ENCODE results near the gene PRR19. TPM values are rescaled to one million over a fixed set of nuclear protein-coding genes. Genes with fewer than 3 reads are reported as not detected.

The PRR19 gene
- total and polyA plus RNA-seq, 10 of the 15 experiments (the other 5 are each of a cell fraction or from before 2014, with no cell fraction given): 0.09 to 1.7 (median 0.73) TPM; not detected in 1

DNA sequence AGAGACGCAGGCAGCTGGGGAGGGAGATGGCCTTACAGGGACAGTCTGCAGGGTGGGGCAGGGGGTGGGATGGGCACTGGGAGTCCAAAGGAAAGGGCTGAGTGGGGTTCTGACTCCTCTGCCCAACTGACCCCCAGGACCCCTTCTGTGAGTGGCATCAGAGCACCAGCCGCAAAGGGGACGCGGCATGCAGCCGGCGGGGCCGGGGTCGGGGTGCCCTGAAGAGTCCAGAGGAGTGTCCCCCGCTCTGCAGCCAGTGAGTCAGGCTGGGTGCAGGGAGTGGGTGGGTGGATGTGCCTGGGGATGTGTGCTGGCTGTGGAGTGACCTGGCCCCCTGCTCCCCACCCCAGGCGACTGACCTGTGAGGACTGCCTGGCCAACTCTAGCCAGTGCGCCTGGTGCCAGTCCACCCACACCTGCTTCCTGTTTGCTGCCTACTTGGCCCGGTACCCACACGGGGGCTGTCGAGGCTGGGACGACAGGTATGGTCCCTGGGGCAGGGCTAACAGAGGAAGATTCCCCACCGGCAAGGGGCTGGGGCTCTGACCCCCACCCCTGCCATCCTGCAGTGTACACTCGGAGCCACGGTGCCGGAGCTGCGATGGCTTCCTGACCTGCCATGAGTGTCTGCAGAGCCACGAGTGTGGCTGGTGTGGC is 49.3 kb downstream of the PRR19 start:
- Histone ChIP-seq H3K27ac (ENCODE audit: control insufficient read depth, insufficient read depth) (no peak overlapping the region), H3K27me3 (replicated peaks in 1 of 2; ENCODE audit: control insufficient read depth in 2 of 2, insufficient read depth in 2 of 2, low read length in 1 of 2) (no peaks in the 10 kb centered on the region), H3K79me2 (ENCODE audit: control insufficient read depth, insufficient read depth, low read length) (no peaks in the 10 kb centered on the region), H3K36me3 (ENCODE audit: control insufficient read depth in 2 of 2, insufficient read depth in 2 of 2, low read length in 1 of 2) (no peaks in the 10 kb centered on the region), H3K9ac (ENCODE audit: control insufficient read depth, insufficient read depth, low read length) (no peak overlapping the region), H3K4me1 (ENCODE audit: control insufficient read depth, insufficient read depth, low read length) (no peaks in the 10 kb centered on the region), H3K9me3 (replicated peaks; ENCODE audit: control insufficient read depth, insufficient read depth, low read length) (no peaks in the 10 kb centered on the region), H3K4me2 (ENCODE audit: control insufficient read depth, insufficient read depth) (no peak overlapping the region), H3K4me3 (no peak overlapping the region), H2AFZ (ENCODE audit: control insufficient read depth, low read depth, low read length) (no peak overlapping the region), H4K20me1 (ENCODE audit: control insufficient read depth, insufficient read depth) (no peaks in the 10 kb centered on the region)
- ChIA-PET POLR2A (interaction anchor here (0.6 kb wide), 1 partner anchor 156 kb away, joined by 3 read pairs; no protein-coding TSS in a partner anchor), SMC1A (ENCODE audit: uncharacterized antibody, unreplicated experiment) (no interaction called here), CTCF (no interaction called here), RAD21 (ENCODE audit: unreplicated experiment) (no interaction called here)
- ATAC-seq: no peak
- in situ Hi-C loops (cut with MboI): no loop called here
- no peak for FAIRE-seq
- no TSS peak for BruUV-seq (replicated peaks)
- DNase-seq (ENCODE audit: low read depth, low spot score): no peak
- 59% methylated on average over 10 of the region's 21 CpGs for WGBS (ENCODE audit: insufficient coverage, insufficient replicate concordance, low lambda C conversion rate, missing lambda C conversion rate)
- intact Hi-C loops (cut with micrococcal nuclease; ENCODE audit: unreplicated experiment): no loop called here
- TF ChIP-seq CHD4 (IDR thresholded peaks at IDR 0.05) (no peak), NR2F1 (conservative IDR thresholded peaks at IDR 0.05) (no peak), MTA3 (IDR thresholded peaks at IDR 0.05; ENCODE audit: borderline replicate concordance, low read length) (no peak), SMC3 (IDR thresholded peaks at IDR 0.05; ENCODE audit: borderline replicate concordance, low read length) (no peak), MYC (IDR thresholded peaks at IDR 0.05; ENCODE audit: insufficient read depth, insufficient read length, insufficient replicate concordance, low read length, severe bottlenecking) (no peak), WRNIP1 (IDR thresholded peaks at IDR 0.05; ENCODE audit: borderline replicate concordance, low read depth, low read length) (no peak), USF1 (IDR thresholded peaks at IDR 0.05; ENCODE audit: borderline replicate concordance, extremely low read length, insufficient read depth, low read depth, low read length) (no peak), SP1 (IDR thresholded peaks at IDR 0.05; ENCODE audit: low read depth, low read length) (no peak), ZZZ3 (IDR thresholded peaks at IDR 0.05; ENCODE audit: control insufficient read depth, insufficient read length, low read depth) (no peak), GABPA (IDR thresholded peaks at IDR 0.05; ENCODE audit: low read depth) (no peak), ASH2L (IDR thresholded peaks at IDR 0.05; ENCODE audit: borderline replicate concordance, low read depth) (no peak), MTA2 (IDR thresholded peaks at IDR 0.05; ENCODE audit: low read depth) (no peak)
- TF ChIP-seq, protein P1, sequence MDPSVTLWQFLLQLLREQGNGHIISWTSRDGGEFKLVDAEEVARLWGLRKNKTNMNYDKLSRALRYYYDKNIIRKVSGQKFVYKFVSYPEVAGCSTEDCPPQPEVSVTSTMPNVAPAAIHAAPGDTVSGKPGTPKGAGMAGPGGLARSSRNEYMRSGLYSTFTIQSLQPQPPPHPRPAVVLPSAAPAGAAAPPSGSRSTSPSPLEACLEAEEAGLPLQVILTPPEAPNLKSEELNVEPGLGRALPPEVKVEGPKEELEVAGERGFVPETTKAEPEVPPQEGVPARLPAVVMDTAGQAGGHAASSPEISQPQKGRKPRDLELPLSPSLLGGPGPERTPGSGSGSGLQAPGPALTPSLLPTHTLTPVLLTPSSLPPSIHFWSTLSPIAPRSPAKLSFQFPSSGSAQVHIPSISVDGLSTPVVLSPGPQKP (IDR thresholded peaks at IDR 0.05; ENCODE audit: low read depth, low read length): no peak
- TF ChIP-seq, protein P2, sequence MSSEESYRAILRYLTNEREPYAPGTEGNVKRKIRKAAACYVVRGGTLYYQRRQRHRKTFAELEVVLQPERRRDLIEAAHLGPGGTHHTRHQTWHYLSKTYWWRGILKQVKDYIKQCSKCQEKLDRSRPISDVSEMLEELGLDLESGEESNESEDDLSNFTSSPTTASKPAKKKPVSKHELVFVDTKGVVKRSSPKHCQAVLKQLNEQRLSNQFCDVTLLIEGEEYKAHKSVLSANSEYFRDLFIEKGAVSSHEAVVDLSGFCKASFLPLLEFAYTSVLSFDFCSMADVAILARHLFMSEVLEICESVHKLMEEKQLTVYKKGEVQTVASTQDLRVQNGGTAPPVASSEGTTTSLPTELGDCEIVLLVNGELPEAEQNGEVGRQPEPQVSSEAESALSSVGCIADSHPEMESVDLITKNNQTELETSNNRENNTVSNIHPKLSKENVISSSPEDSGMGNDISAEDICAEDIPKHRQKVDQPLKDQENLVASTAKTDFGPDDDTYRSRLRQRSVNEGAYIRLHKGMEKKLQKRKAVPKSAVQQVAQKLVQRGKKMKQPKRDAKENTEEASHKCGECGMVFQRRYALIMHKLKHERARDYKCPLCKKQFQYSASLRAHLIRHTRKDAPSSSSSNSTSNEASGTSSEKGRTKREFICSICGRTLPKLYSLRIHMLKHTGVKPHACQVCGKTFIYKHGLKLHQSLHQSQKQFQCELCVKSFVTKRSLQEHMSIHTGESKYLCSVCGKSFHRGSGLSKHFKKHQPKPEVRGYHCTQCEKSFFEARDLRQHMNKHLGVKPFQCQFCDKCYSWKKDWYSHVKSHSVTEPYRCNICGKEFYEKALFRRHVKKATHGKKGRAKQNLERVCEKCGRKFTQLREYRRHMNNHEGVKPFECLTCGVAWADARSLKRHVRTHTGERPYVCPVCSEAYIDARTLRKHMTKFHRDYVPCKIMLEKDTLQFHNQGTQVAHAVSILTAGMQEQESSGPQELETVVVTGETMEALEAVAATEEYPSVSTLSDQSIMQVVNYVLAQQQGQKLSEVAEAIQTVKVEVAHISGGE (CRISPR knock-in tag; IDR thresholded peaks at IDR 0.05): no peak
- TF ChIP-seq, protein P3, sequence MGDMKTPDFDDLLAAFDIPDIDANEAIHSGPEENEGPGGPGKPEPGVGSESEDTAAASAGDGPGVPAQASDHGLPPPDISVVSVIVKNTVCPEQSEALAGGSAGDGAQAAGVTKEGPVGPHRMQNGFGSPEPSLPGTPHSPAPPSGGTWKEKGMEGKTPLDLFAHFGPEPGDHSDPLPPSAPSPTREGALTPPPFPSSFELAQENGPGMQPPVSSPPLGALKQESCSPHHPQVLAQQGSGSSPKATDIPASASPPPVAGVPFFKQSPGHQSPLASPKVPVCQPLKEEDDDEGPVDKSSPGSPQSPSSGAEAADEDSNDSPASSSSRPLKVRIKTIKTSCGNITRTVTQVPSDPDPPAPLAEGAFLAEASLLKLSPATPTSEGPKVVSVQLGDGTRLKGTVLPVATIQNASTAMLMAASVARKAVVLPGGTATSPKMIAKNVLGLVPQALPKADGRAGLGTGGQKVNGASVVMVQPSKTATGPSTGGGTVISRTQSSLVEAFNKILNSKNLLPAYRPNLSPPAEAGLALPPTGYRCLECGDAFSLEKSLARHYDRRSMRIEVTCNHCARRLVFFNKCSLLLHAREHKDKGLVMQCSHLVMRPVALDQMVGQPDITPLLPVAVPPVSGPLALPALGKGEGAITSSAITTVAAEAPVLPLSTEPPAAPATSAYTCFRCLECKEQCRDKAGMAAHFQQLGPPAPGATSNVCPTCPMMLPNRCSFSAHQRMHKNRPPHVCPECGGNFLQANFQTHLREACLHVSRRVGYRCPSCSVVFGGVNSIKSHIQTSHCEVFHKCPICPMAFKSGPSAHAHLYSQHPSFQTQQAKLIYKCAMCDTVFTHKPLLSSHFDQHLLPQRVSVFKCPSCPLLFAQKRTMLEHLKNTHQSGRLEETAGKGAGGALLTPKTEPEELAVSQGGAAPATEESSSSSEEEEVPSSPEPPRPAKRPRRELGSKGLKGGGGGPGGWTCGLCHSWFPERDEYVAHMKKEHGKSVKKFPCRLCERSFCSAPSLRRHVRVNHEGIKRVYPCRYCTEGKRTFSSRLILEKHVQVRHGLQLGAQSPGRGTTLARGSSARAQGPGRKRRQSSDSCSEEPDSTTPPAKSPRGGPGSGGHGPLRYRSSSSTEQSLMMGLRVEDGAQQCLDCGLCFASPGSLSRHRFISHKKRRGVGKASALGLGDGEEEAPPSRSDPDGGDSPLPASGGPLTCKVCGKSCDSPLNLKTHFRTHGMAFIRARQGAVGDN (IDR thresholded peaks at IDR 0.05): no peak

Data from GM12878 (cell line).